ENCODE results near the gene CXCR5.

DNA sequence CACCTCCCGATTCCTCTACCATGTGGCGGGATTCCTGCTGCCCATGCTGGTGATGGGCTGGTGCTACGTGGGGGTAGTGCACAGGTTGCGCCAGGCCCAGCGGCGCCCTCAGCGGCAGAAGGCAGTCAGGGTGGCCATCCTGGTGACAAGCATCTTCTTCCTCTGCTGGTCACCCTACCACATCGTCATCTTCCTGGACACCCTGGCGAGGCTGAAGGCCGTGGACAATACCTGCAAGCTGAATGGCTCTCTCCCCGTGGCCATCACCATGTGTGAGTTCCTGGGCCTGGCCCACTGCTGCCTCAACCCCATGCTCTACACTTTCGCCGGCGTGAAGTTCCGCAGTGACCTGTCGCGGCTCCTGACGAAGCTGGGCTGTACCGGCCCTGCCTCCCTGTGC lies 10.5 kb downstream of the CXCR5 start:
- TF ChIP-seq, protein P1, sequence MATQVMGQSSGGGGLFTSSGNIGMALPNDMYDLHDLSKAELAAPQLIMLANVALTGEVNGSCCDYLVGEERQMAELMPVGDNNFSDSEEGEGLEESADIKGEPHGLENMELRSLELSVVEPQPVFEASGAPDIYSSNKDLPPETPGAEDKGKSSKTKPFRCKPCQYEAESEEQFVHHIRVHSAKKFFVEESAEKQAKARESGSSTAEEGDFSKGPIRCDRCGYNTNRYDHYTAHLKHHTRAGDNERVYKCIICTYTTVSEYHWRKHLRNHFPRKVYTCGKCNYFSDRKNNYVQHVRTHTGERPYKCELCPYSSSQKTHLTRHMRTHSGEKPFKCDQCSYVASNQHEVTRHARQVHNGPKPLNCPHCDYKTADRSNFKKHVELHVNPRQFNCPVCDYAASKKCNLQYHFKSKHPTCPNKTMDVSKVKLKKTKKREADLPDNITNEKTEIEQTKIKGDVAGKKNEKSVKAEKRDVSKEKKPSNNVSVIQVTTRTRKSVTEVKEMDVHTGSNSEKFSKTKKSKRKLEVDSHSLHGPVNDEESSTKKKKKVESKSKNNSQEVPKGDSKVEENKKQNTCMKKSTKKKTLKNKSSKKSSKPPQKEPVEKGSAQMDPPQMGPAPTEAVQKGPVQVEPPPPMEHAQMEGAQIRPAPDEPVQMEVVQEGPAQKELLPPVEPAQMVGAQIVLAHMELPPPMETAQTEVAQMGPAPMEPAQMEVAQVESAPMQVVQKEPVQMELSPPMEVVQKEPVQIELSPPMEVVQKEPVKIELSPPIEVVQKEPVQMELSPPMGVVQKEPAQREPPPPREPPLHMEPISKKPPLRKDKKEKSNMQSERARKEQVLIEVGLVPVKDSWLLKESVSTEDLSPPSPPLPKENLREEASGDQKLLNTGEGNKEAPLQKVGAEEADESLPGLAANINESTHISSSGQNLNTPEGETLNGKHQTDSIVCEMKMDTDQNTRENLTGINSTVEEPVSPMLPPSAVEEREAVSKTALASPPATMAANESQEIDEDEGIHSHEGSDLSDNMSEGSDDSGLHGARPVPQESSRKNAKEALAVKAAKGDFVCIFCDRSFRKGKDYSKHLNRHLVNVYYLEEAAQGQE (IDR thresholded peaks at IDR 0.05; ENCODE audit: low read depth), result no peak
- TF ChIP-seq YY1 (IDR thresholded peaks at IDR 0.05; ENCODE audit: low read depth) (no peak), RAD21 (IDR thresholded peaks at IDR 0.05; ENCODE audit: low read depth) (no peak), EP300 (IDR thresholded peaks at IDR 0.05; ENCODE audit: borderline replicate concordance) (no peak), TAF1 (IDR thresholded peaks at IDR 0.05; ENCODE audit: low read depth) (no peak), CEBPB (IDR thresholded peaks at IDR 0.05) (no peak), FOXM1 (IDR thresholded peaks at IDR 0.05; ENCODE audit: borderline replicate concordance, low read depth) (no peak)
- TF ChIP-seq, protein P2, sequence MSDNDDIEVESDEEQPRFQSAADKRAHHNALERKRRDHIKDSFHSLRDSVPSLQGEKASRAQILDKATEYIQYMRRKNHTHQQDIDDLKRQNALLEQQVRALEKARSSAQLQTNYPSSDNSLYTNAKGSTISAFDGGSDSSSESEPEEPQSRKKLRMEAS (IDR thresholded peaks at IDR 0.05), result no peak
- TF ChIP-seq, protein P3, sequence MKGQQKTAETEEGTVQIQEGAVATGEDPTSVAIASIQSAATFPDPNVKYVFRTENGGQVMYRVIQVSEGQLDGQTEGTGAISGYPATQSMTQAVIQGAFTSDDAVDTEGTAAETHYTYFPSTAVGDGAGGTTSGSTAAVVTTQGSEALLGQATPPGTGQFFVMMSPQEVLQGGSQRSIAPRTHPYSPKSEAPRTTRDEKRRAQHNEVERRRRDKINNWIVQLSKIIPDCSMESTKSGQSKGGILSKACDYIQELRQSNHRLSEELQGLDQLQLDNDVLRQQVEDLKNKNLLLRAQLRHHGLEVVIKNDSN (IDR thresholded peaks at IDR 0.05), result no peak

Data from Ishikawa (cell line).